ENCODE data around the gene TMEM187. TPM values are rescaled to one million over a fixed set of nuclear protein-coding genes. Genes with fewer than 3 reads are reported as not detected.

TMEM187 gene
- total and polyA plus RNA-seq, 2 of the 4 experiments (the other 2 are of a cell fraction), result 3.4 to 6.2 TPM

GRCh38 chrX:153966283-153966688 lies 6.3 kb upstream of the TMEM187 start:
- ChIA-PET POLR2A (ENCODE audit: unreplicated experiment) (no interaction called here), CTCF (no interaction called here)
- Histone ChIP-seq H3K36me3 (ENCODE audit: control insufficient read depth, insufficient read depth, low read length) (peaks cover 25% of the 10 kb centered on the region), H2BK120ac (ENCODE audit: low read depth, low read length) (no peak overlapping the region), H4K8ac (ENCODE audit: low read depth in 2 of 2, low read length in 2 of 2) (no peak overlapping the region), H2AK5ac (ENCODE audit: low read depth, low read length) (no peak overlapping the region), H3K27me3 (ENCODE audit: control insufficient read depth, insufficient read depth, low read length) (no peaks in the 10 kb centered on the region), H3K27ac (ENCODE audit: insufficient read depth, low read length) (no peak overlapping the region), H3K79me1 (ENCODE audit: low read depth in 1 of 2, low read length in 2 of 2) (peaks cover 5 to 24% of the 10 kb centered on the region in 2 experiments; a peak in 3 of 4 replicates), H3K4me3 (ENCODE audit: insufficient read depth, low read depth, low read length) (no peak overlapping the region), H2AFZ (replicated peaks; ENCODE audit: low read length, poor library complexity) (no peak overlapping the region), H3K4ac (ENCODE audit: low read depth, low read length) (no peak overlapping the region), H3K9me1 (ENCODE audit: insufficient read depth, low read length) (peaks cover 9% of the 10 kb centered on the region; the same call in 1 of the 2 replicates), H3K23ac (ENCODE audit: low read depth, low read length) (no peak overlapping the region), H2AK9ac (replicated peaks; ENCODE audit: low read depth, low read length, poor library complexity) (no peak overlapping the region), H3K9me3 (ENCODE audit: control insufficient read depth, insufficient read depth, low read length) (no peaks in the 10 kb centered on the region), H3K4me1 (ENCODE audit: control insufficient read depth, insufficient read depth, low read length) (peaks cover 18% of the 10 kb centered on the region), H2BK5ac (ENCODE audit: low read depth, low read length, poor library complexity, severe bottlenecking) (no peak overlapping the region), H2BK15ac (ENCODE audit: low read depth, low read length) (no peak overlapping the region), H2BK20ac (ENCODE audit: low read depth, low read length) (no peak overlapping the region), H3K9ac (ENCODE audit: low read depth, low read length) (no peak overlapping the region), H4K91ac (ENCODE audit: insufficient read depth, low read depth, low read length) (no peak overlapping the region), H4K20me1 (ENCODE audit: insufficient read depth, low read length) (peaks cover 82% of the 10 kb centered on the region), H3K18ac (ENCODE audit: low read depth, low read length) (no peak overlapping the region), H4K5ac (ENCODE audit: low read depth, low read length) (no peak overlapping the region), H3K4me2 (ENCODE audit: low read depth, low read length) (no peak overlapping the region), H3K14ac (replicated peaks; ENCODE audit: low read depth, low read length) (no peak overlapping the region), H3K56ac (ENCODE audit: extremely low read depth, insufficient read depth, low read length) (no peak overlapping the region)
- no peak for DNase-seq
- no peak for ATAC-seq (ENCODE audit: low read depth)
- in situ Hi-C loops (cut with MboI; ENCODE audit: low sequenced_read_pairs) (loop anchor here (10.0 kb wide), 1 partner anchor 201 kb away; the partner anchor contains the start of gene PLXNB3), dilution Hi-C loops (cut with HindIII; ENCODE audit: low sequenced_read_pairs, unreplicated experiment) (no loop called here), intact Hi-C loops (cut with micrococcal nuclease) (no loop called here)
- TF ChIP-seq BHLHE40 (IDR thresholded peaks at IDR 0.05; ENCODE audit: low read depth, low read length), result no peak
- no peak for TF ChIP-seq MXI1 (IDR thresholded peaks at IDR 0.05; ENCODE audit: borderline replicate concordance, low read depth, low read length)
- no peak for TF ChIP-seq CHD1 (IDR thresholded peaks at IDR 0.05; ENCODE audit: low read depth, low read length)
- no peak for TF ChIP-seq MAFK (IDR thresholded peaks at IDR 0.05; ENCODE audit: low read depth, low read length)
- no peak for TF ChIP-seq POLR2A (IDR thresholded peaks at IDR 0.05; ENCODE audit: low read depth, low read length)
- no TSS peak for BruUV-seq (replicated peaks)
- 90% methylated on average over 9 of the region's 15 CpGs; no CpG with 5 or more reads in 1 of the 2 experiments for WGBS, 2 experiments (ENCODE audit: extremely low coverage in 2 of 2, insufficient read length in 1 of 2)

Data from IMR-90 (cell line).